HFFc6 (cell line): ENCODE measurements around the gene REELD1. TPM values are rescaled to one million over a fixed set of nuclear protein-coding genes. Genes with fewer than 3 reads are reported as not detected.

Source experiments
- DNase-seq: peaks from one replicate; pipeline ENCODE4 v3.0.0-alpha.2; 2018
- H3K27ac Mint-ChIP-seq: 2 replicates; pipeline ENCODE4 v1.8.0; 2020; ENCODE audit warnings: mild to moderate bottlenecking, mixed read lengths
- H3K27me3 Mint-ChIP-seq: 2 replicates; pipeline ENCODE4 v1.8.0; 2021; ENCODE audit warnings: mild to moderate bottlenecking, moderate library complexity, mixed read lengths; ENCODE audit not compliant: insufficient read depth
- H3K36me3 Mint-ChIP-seq: 2 replicates; pipeline ENCODE4 v1.8.0; 2021; ENCODE audit warnings: low read depth, mixed read lengths
- H3K4me1 Mint-ChIP-seq: 2 replicates; pipeline ENCODE4 v1.8.0; 2020; ENCODE audit warnings: low read depth, mixed read lengths
- H3K4me3 Mint-ChIP-seq: 2 replicates; pipeline ENCODE4 v1.8.0; 2020; ENCODE audit warnings: mild to moderate bottlenecking, moderate library complexity, mixed read lengths
- H3K9me3 Mint-ChIP-seq: 2 replicates; pipeline ENCODE4 v1.8.0; 2020; ENCODE audit warnings: mild to moderate bottlenecking, mixed read lengths
- CTCF ChIP-seq: fragments of 200-600 bp; sonication (generic); IDR thresholded peaks from 2 replicates; pipeline ENCODE4 v1.5.0; 2021; ENCODE audit warnings: antibody characterized with exemption, mild to moderate bottlenecking
- total RNA-seq, 6 experiments: library from RNA; stranded (reverse); fragmentation: NEBNext Ultra II Directional; extraction: Animal tissue kit (Norgen Biotek cat#: 25700); gene quantifications; 2 replicates in 1 of 6; 3 replicates in 5 of 6; pipeline ENCODE4 v1.2.3, GENCODE V29; 2021

Gene REELD1
- total RNA-seq, 6 experiments from 2014 or later: not detected

GRCh38 chr4:146260521-146260920, 46.2 kb downstream of the REELD1 start:
- Mint-ChIP-seq H3K4me3 (no peak overlapping the region), H3K4me1 (peaks cover 35% of the 10 kb centered on the region), H3K27me3 (peaks cover 2% of the 10 kb centered on the region), H3K27ac (no peak overlapping the region), H3K9me3 (no peaks in the 10 kb centered on the region), H3K36me3 (peaks cover 17% of the 10 kb centered on the region)
- DNase-seq: no peak
- TF ChIP-seq CTCF: no peak

- Mint-ChIP-seq H3K4me3 (no peak overlapping the region), H3K27ac (no peak overlapping the region), H3K9me3 (no peaks in the 10 kb centered on the region), H3K4me1 (peaks cover 30% of the 10 kb centered on the region), H3K27me3 (peaks cover 2% of the 10 kb centered on the region), H3K36me3 (peaks cover 17% of the 10 kb centered on the region)
- no peak for DNase-seq
- TF ChIP-seq CTCF: no peak
Observed at GRCh38 chr4:146261041-146261440, 46.7 kb downstream of the REELD1 start.

GRCh38 chr4:146263793-146264192, 49.5 kb downstream of the REELD1 start:
- Mint-ChIP-seq H3K4me1 (peaks cover 14% of the 10 kb centered on the region; the same call in 1 of the 2 replicates), H3K27me3 (peaks cover 2% of the 10 kb centered on the region), H3K9me3 (no peaks in the 10 kb centered on the region)

GRCh38 chr4:146265950-146266490, 51.7 kb downstream of the REELD1 start:
- peaks cover 2% of the 10 kb centered on the region for H3K27me3 Mint-ChIP-seq
- no peak for DNase-seq
- peaks cover 18% of the 10 kb centered on the region for H3K4me1 Mint-ChIP-seq
- TF ChIP-seq CTCF: no peak
- no peak overlapping the region for H3K27ac Mint-ChIP-seq
- H3K4me3 Mint-ChIP-seq: no peak overlapping the region
- peaks cover 8% of the 10 kb centered on the region for H3K36me3 Mint-ChIP-seq
- H3K9me3 Mint-ChIP-seq: no peaks in the 10 kb centered on the region

More at GRCh38 chr4:146263793-146264192, 49.5 kb downstream of the REELD1 start:
- Mint-ChIP-seq H3K4me3 (no peak overlapping the region), H3K27ac (no peak overlapping the region), H3K36me3 (peaks cover 12% of the 10 kb centered on the region)
- TF ChIP-seq CTCF: no peak
- no peak for DNase-seq

- Mint-ChIP-seq H3K36me3 (peaks cover 3% of the 10 kb centered on the region), H3K4me1 (peaks cover 6% of the 10 kb centered on the region), H3K9me3 (no peaks in the 10 kb centered on the region), H3K27me3 (no peaks in the 10 kb centered on the region), H3K4me3 (no peak overlapping the region), H3K27ac (no peak overlapping the region)
- no peak for DNase-seq
- TF ChIP-seq CTCF: no peak
Observed at GRCh38 chr4:146267826-146268225, 53.5 kb downstream of the REELD1 start.
